ENCODE results near the gene LONRF2. TPM values are rescaled to one million over a fixed set of nuclear protein-coding genes. Genes with fewer than 3 reads are reported as not detected.

LONRF2 gene

DNA sequence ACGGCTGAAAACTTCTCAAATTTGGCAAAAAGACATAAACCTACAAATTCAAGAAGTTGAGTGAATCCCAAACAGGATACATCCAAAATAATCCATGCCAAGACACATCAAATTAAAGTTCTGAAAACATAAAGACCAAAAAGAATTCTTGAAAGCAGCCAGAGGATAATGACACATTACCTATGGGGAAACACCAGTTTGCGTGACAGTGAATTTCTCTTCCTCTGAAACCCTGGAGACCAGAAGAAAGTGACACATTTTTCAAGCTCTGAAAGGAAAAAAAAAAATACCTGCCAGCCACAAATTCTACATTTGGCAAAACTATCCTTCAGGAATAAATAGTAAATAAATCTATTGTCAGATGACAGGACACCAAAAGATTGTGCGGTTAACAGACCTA, 93.9 kb downstream of the LONRF2 start:
- no peaks in the 10 kb centered on the region for H3K36me3 ChIP-seq (ENCODE audit: control insufficient read depth, insufficient read depth, low read length)
- H3K4me3 ChIP-seq (ENCODE audit: low read length), result no peak overlapping the region
- WGBS (ENCODE audit: extremely low coverage, insufficient coverage, low lambda C conversion rate), result no CpG with 5 or more reads among the region's 3 CpGs
- H3K79me1 ChIP-seq (ENCODE audit: low read length), result no peaks in the 10 kb centered on the region
- no peak overlapping the region for H2BK5ac ChIP-seq (ENCODE audit: low read length)
- H2AK5ac ChIP-seq (ENCODE audit: low read length), result no peak overlapping the region
- H3K9ac ChIP-seq (ENCODE audit: low read length), result no peak overlapping the region
- no peak overlapping the region for H4K5ac ChIP-seq (ENCODE audit: low read length)
- H3K56ac ChIP-seq (ENCODE audit: low read length), result no peak overlapping the region
- no peak overlapping the region for H3K27ac ChIP-seq (ENCODE audit: low read depth, low read length)
- no peak overlapping the region for H4K8ac ChIP-seq (ENCODE audit: low read depth, low read length)
- H3K23ac ChIP-seq (ENCODE audit: low read length), result no peak overlapping the region
- H3K79me2 ChIP-seq (ENCODE audit: control insufficient read depth, insufficient read depth, low read length), result no peaks in the 10 kb centered on the region
- DNase-seq, result no peak
- H2BK120ac ChIP-seq (ENCODE audit: low read depth, low read length), result no peak overlapping the region
- H3K18ac ChIP-seq (ENCODE audit: low read length), result no peak overlapping the region
- H3K4me1 ChIP-seq (ENCODE audit: control insufficient read depth, low read depth, low read length), result no peaks in the 10 kb centered on the region
- no peak overlapping the region for H3K4me2 ChIP-seq (ENCODE audit: low read length)
- H3K4ac ChIP-seq (ENCODE audit: low read depth, low read length), result no peak overlapping the region
- no peaks in the 10 kb centered on the region for H3K27me3 ChIP-seq (ENCODE audit: insufficient read depth, low read length, poor library complexity)
- no peak overlapping the region for H2BK15ac ChIP-seq (replicated peaks; ENCODE audit: low read depth)

DNA sequence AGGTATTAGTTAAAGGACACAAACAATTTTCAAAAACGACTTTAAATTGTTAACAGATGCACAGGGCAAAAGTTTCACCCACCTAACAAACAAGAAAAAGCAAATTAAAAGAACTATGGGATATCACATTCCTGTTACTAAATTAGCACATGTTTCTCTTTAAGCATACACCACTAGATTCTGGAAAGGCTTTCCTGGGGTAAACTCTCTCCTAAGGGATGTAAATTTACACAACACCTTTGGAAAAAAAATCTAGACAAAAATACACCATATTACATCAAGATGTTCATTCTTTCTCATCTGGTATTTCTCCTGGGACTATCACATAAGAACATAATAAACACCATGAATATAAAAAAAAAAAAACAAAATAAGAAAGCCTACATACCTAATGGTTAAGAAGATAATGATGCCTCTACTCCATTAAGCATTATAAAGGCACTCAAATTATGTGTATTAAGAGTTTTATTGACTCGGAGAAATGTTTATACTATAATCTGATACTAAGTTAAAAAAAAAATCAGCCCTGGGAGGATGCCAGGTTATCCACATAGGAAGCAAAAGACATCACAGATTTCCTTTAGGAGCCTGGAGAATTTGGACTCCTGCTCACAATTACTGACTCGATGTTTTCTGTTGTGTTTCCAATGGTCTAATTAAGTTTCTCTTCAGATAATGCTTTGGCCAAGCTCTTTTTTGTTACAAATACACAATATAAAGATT, 97.2 kb downstream of the LONRF2 start:
- H2AK5ac ChIP-seq (ENCODE audit: low read length), result no peak overlapping the region
- H3K4me1 ChIP-seq (ENCODE audit: control insufficient read depth, low read depth, low read length), result no peaks in the 10 kb centered on the region
- H4K8ac ChIP-seq (ENCODE audit: low read depth, low read length), result no peak overlapping the region
- H4K5ac ChIP-seq (ENCODE audit: low read length), result no peak overlapping the region
- no peak overlapping the region for H2BK15ac ChIP-seq (replicated peaks; ENCODE audit: low read depth)
- DNase-seq, result no peak
- no peak overlapping the region for H3K27ac ChIP-seq (ENCODE audit: low read depth, low read length)
- H3K56ac ChIP-seq (ENCODE audit: low read length), result no peak overlapping the region
- H3K18ac ChIP-seq (ENCODE audit: low read length), result no peak overlapping the region
- no peaks in the 10 kb centered on the region for H3K79me2 ChIP-seq (ENCODE audit: control insufficient read depth, insufficient read depth, low read length)
- no peak overlapping the region for H3K4ac ChIP-seq (ENCODE audit: low read depth, low read length)
- H3K23ac ChIP-seq (ENCODE audit: low read length), result no peak overlapping the region
- no CpG with 5 or more reads among the region's 3 CpGs for WGBS (ENCODE audit: extremely low coverage, insufficient coverage, low lambda C conversion rate)
- H3K9ac ChIP-seq (ENCODE audit: low read length), result no peak overlapping the region
- H3K4me3 ChIP-seq (ENCODE audit: low read length), result no peak overlapping the region
- no peaks in the 10 kb centered on the region for H3K36me3 ChIP-seq (ENCODE audit: control insufficient read depth, insufficient read depth, low read length)
- no peak overlapping the region for H2BK120ac ChIP-seq (ENCODE audit: low read depth, low read length)
- H3K4me2 ChIP-seq (ENCODE audit: low read length), result no peak overlapping the region
- H3K79me1 ChIP-seq (ENCODE audit: low read length), result no peaks in the 10 kb centered on the region
- H3K27me3 ChIP-seq (ENCODE audit: insufficient read depth, low read length, poor library complexity), result no peaks in the 10 kb centered on the region
- no peak overlapping the region for H2BK5ac ChIP-seq (ENCODE audit: low read length)

- Histone ChIP-seq H3K27ac (ENCODE audit: low read depth, low read length) (no peak overlapping the region), H4K8ac (ENCODE audit: low read depth, low read length) (no peak overlapping the region), H2BK15ac (replicated peaks; ENCODE audit: low read depth) (no peak overlapping the region), H4K5ac (ENCODE audit: low read length) (no peak overlapping the region), H2BK120ac (ENCODE audit: low read depth, low read length) (no peak overlapping the region), H3K4ac (ENCODE audit: low read depth, low read length) (no peak overlapping the region), H2AK5ac (ENCODE audit: low read length) (no peak overlapping the region), H3K79me1 (ENCODE audit: low read length) (no peaks in the 10 kb centered on the region), H3K4me3 (ENCODE audit: low read length) (no peak overlapping the region), H3K9ac (ENCODE audit: low read length) (no peak overlapping the region), H3K4me2 (ENCODE audit: low read length) (no peak overlapping the region), H2BK5ac (ENCODE audit: low read length) (no peak overlapping the region), H3K4me1 (ENCODE audit: control insufficient read depth, low read depth, low read length) (no peaks in the 10 kb centered on the region), H3K18ac (ENCODE audit: low read length) (no peak overlapping the region), H3K79me2 (ENCODE audit: control insufficient read depth, insufficient read depth, low read length) (no peaks in the 10 kb centered on the region), H3K27me3 (ENCODE audit: insufficient read depth, low read length, poor library complexity) (no peaks in the 10 kb centered on the region), H3K56ac (ENCODE audit: low read length) (no peak overlapping the region), H3K36me3 (ENCODE audit: control insufficient read depth, insufficient read depth, low read length) (no peaks in the 10 kb centered on the region), H3K23ac (ENCODE audit: low read length) (no peak overlapping the region)
- WGBS (ENCODE audit: extremely low coverage, insufficient coverage, low lambda C conversion rate), result no CpG with 5 or more reads among the region's 6 CpGs
- no peak for DNase-seq
Measured at GRCh38 chr2:100223502-100223901, 98.8 kb downstream of the LONRF2 start.

Small RNA genes within 50 kb of the gene (small RNA-seq; reads per million reads assigned to genes)
- not detected for gene AC012493.2 (ENCODE audit: insufficient read depth)
